HCT116 (cell line): ENCODE results near the gene FATE1. TPM values are rescaled to one million over a fixed set of nuclear protein-coding genes. Genes with fewer than 3 reads are reported as not detected.

ENCODE experiments used
- ATAC-seq: fragments of 200-7000 bp; cut with Tn5 transposase; 2 replicates; pipeline ENCODE4 v1.9.1; 2020; ENCODE audit warnings: mild to moderate bottlenecking, moderate library complexity
- BruUV-seq: library from RNA; stranded (reverse); fragments of 400-500 nt; replicated peaks from 2 replicates; lab custom pipeline; 2021; lab: Mats Ljungman, UMichigan
- CTCF ChIA-PET: fragments of 300-600 bp; sonication (Branson Sonifier 250); formaldehyde crosslinking; loops from one replicate; lab custom pipeline; 2021; ENCODE audit warnings: antibody characterized with exemption; lab: Charles Lee
- POLR2A ChIA-PET: fragments of 300-600, 350-600 bp; sonication (Branson Sonifier 250); formaldehyde crosslinking; loops from one replicate; lab custom pipeline; 2021; ENCODE audit warnings: antibody characterized with exemption; lab: Charles Lee
- RAD21 ChIA-PET, 2 experiments: fragments of 300-600 bp; sonication (Branson Sonifier 250); formaldehyde crosslinking; loops; one replicate each; lab custom pipeline; 2023; ENCODE audit warnings: low total read pairs in 2 of 2; ENCODE audit not compliant: uncharacterized antibody in 2 of 2, unreplicated experiment in 2 of 2, low non-redundant PET in 1 of 2; lab: Charles Lee
- DNase-seq: peaks from one replicate; pipeline ENCODE4 v3.0.0-alpha.2; 2010; ENCODE audit warnings: low read depth, low spot score
- H2AFZ ChIP-seq: fragments of 200-600 bp; shearing (Covaris generic), sonication (generic); 2 replicates; pipeline ENCODE4 v1.6.1; 2017; ENCODE audit warnings: low read depth, mixed run types, mixed read lengths, antibody characterized with exemption, low read length; ENCODE audit not compliant: poor library complexity, severe bottlenecking
- H3K27ac ChIP-seq: 2 replicates; pipeline ENCODE4 v1.5.1; 2012; ENCODE audit warnings: low read depth, low read length
- H3K27me3 ChIP-seq: fragments of 200-600 bp; sonication (generic); 2 replicates; pipeline ENCODE4 v1.6.1; 2016; ENCODE audit warnings: mixed run types, low read length, mixed read lengths; ENCODE audit not compliant: insufficient read depth
- H3K36me3 ChIP-seq, 2 experiments: fragments of 200-500 bp in 1 of 2; fragments of 200-600 bp in 1 of 2; sonication (Bioruptor generic) in 1 of 2; sonication (generic) in 1 of 2; 2 replicates each; pipeline versions ENCODE4 v1.5.1 to v1.6.1; 2014 to 2016; ENCODE audit warnings: low read length in 2 of 2, inconsistent platforms in 1 of 2, mixed read lengths in 1 of 2, mixed run types in 1 of 2; ENCODE audit not compliant: insufficient read depth in 2 of 2, control insufficient read depth in 1 of 2
- H3K4me1 ChIP-seq, 2 experiments: fragments of 200-600 bp in 1 of 2; sonication (generic) in 1 of 2; 2 replicates each; pipeline versions ENCODE4 v1.5.1 to v1.6.1; 2012 to 2017; ENCODE audit warnings: low read length in 2 of 2, inconsistent platforms in 1 of 2, mild to moderate bottlenecking in 1 of 2, mixed read lengths in 1 of 2, mixed run types in 1 of 2, moderate library complexity in 1 of 2; ENCODE audit not compliant: insufficient read depth in 2 of 2, control insufficient read depth in 1 of 2
- H3K4me2 ChIP-seq: fragments of 200-600 bp; sonication (generic); 2 replicates; pipeline ENCODE4 v1.6.1; 2017; ENCODE audit warnings: mixed run types, low read length, mixed read lengths
- H3K4me3 ChIP-seq, 2 experiments: fragments of 200-600 bp in 1 of 2; sonication (generic) in 1 of 2; replicated peaks in 1 of 2; 2 replicates each; pipeline ENCODE4 v1.5.1; 2011 to 2016; ENCODE audit warnings: low read length in 2 of 2, control low read depth in 1 of 2, low read depth in 1 of 2, mild to moderate bottlenecking in 1 of 2, mixed read lengths in 1 of 2, mixed run types in 1 of 2
- H3K79me2 ChIP-seq: fragments of 200-600 bp; sonication (generic); 2 replicates; pipeline ENCODE4 v1.6.1; 2017; ENCODE audit warnings: mild to moderate bottlenecking, mixed run types, low read length, moderate library complexity, mixed read lengths; ENCODE audit not compliant: insufficient read depth
- H3K9ac ChIP-seq: fragments of 200-600 bp; sonication (generic); 2 replicates; pipeline ENCODE4 v1.6.1; 2016; ENCODE audit warnings: low read length, mixed read lengths
- H3K9me2 ChIP-seq: fragments of 200-600 bp; sonication (generic), shearing (Covaris generic); 2 replicates; pipeline ENCODE4 v1.6.1; 2017; ENCODE audit warnings: mixed run types, mild to moderate bottlenecking, moderate library complexity; ENCODE audit not compliant: insufficient read depth
- H3K9me3 ChIP-seq, 2 experiments: fragments of 200-500 bp in 1 of 2; fragments of 200-600 bp in 1 of 2; sonication (Bioruptor generic) in 1 of 2; sonication (generic) in 1 of 2; 2 replicates each; pipeline ENCODE4 v1.6.1; 2014 to 2017; ENCODE audit warnings: low read length in 2 of 2, mixed read lengths in 2 of 2, inconsistent platforms in 1 of 2, low read depth in 1 of 2, mild to moderate bottlenecking in 1 of 2, mixed run types in 1 of 2, moderate library complexity in 1 of 2; ENCODE audit not compliant: control insufficient read depth in 1 of 2, insufficient read depth in 1 of 2
- H4K20me1 ChIP-seq: fragments of 200-600 bp; sonication (generic), shearing (Covaris generic); 2 replicates; pipeline ENCODE4 v1.6.1; 2017; ENCODE audit warnings: mixed run types, mild to moderate bottlenecking, moderate library complexity; ENCODE audit not compliant: insufficient read depth
- ATF3 ChIP-seq: IDR thresholded peaks from 2 replicates; pipeline ENCODE4 v1.6.1; 2012
- CBX3 ChIP-seq: IDR thresholded peaks from 2 replicates; pipeline ENCODE4 v1.6.1; 2012; ENCODE audit warnings: low read depth
- EZH2 ChIP-seq: fragments of 200-600 bp; sonication (generic); IDR thresholded peaks from 2 replicates; pipeline ENCODE4 v1.6.1; 2017; ENCODE audit warnings: antibody characterized with exemption, mixed run types
- EZH2phosphoT487 ChIP-seq: fragments of 200-600 bp; IDR thresholded peaks from 2 replicates; pipeline ENCODE4 v1.6.1; 2018; ENCODE audit warnings: antibody characterized with exemption, borderline replicate concordance
- FOSL1 ChIP-seq: IDR thresholded peaks from 2 replicates; pipeline ENCODE4 v1.6.1; 2012; ENCODE audit warnings: low read depth
- JUND ChIP-seq: IDR thresholded peaks from 2 replicates; pipeline ENCODE4 v1.6.1; 2012
- POLR2A ChIP-seq: IDR thresholded peaks from 2 replicates; pipeline ENCODE4 v1.7.0; 2011; ENCODE audit warnings: borderline replicate concordance; ENCODE audit not compliant: insufficient read depth, insufficient read length; ENCODE audit errors: extremely low read depth
- POLR2AphosphoS5 ChIP-seq: IDR thresholded peaks from 2 replicates; pipeline ENCODE4 v1.6.1; 2011; ENCODE audit warnings: mild to moderate bottlenecking, low read depth, low read length, moderate library complexity
- RAD21 ChIP-seq: IDR thresholded peaks from 2 replicates; pipeline ENCODE4 v1.6.1; 2012; ENCODE audit warnings: low read depth, mild to moderate bottlenecking
- SIN3A ChIP-seq: IDR thresholded peaks from 2 replicates; pipeline ENCODE4 v1.6.1; 2012; ENCODE audit warnings: low read depth
- SP1 ChIP-seq: IDR thresholded peaks from 2 replicates; pipeline ENCODE4 v1.6.1; 2012; ENCODE audit warnings: low read depth
- SRF ChIP-seq: IDR thresholded peaks from 2 replicates; pipeline ENCODE4 v1.6.1; 2012; ENCODE audit warnings: low read depth
- TCF7L2 ChIP-seq: IDR thresholded peaks from 2 replicates; pipeline ENCODE4 v1.7.0; 2011; ENCODE audit warnings: borderline replicate concordance, inconsistent platforms; ENCODE audit not compliant: insufficient read depth, insufficient read length; ENCODE audit errors: extremely low read depth
- YY1 ChIP-seq: IDR thresholded peaks from 2 replicates; pipeline ENCODE4 v1.6.1; 2011; ENCODE audit warnings: low read length, low read depth, moderate library complexity, mild to moderate bottlenecking; ENCODE audit not compliant: insufficient replicate concordance; ENCODE audit errors: extremely low read depth
- ZFX ChIP-seq: fragments of 450-650 bp; IDR thresholded peaks from 2 replicates; pipeline ENCODE4 v1.6.1; 2017
- intact Hi-C: fragments of 100-400 bp; cut with micrococcal nuclease; formaldehyde crosslinking; loops from 2 replicates; pipeline ENCODE4 v1.10.0; 2022
- total RNA-seq: library from RNA; stranded (reverse); gene quantifications from one replicate; pipeline ENCODE4 v1.2.1, GENCODE V29; 2021; ENCODE audit not compliant: unreplicated experiment
- TF ChIP-seq, protein P1 (sequence below), 3 experiments: fragments of 200-600 bp in 1 of 3; sonication (generic) in 1 of 3; IDR thresholded peaks in 2 of 3; conservative IDR thresholded peaks in 1 of 3; 2 replicates each; pipeline ENCODE4 v1.5.1; 2012 to 2017; ENCODE audit warnings: low read depth in 2 of 3, low read length in 2 of 3, antibody characterized with exemption in 1 of 3, borderline replicate concordance in 1 of 3, control low read depth in 1 of 3, mild to moderate bottlenecking in 1 of 3, mixed read lengths in 1 of 3, mixed run types in 1 of 3, moderate library complexity in 1 of 3; ENCODE audit not compliant: insufficient read depth in 1 of 3
- TF ChIP-seq, protein P2 (sequence below): IDR thresholded peaks from 2 replicates; pipeline ENCODE4 v1.6.1; 2012

FATE1 gene
- total RNA-seq, 1 experiment from 2014 or later = not detected

DNA sequence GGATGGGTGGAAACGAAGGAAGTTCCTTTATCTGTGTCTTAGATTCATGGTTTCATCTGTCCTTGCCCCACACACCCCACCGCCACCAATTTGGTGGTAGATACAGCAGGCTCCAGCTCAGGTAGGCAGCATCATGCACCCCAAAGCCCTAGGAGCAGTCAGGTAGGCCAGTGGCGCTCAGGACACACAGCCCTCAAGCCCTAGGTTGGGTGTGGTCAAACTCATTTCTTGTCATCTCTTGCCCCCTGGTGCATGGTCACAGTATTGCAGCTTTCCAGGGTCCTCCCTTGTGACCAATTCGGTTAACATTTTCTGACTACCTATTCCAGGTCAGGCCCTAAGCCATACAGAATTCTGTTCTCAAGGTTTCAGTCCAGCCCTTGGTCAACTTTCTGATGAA lies 35.0 kb upstream of the FATE1 start:
- H3K79me2 ChIP-seq = no peaks in the 10 kb centered on the region
- peak; percentile 32 for DNase-seq
- no peak overlapping the region for H3K4me2 ChIP-seq
- H3K9me3 ChIP-seq = no peaks in the 10 kb centered on the region
- peaks cover 5% of the 10 kb centered on the region; the same call in 1 of the 2 replicates for H3K27me3 ChIP-seq
- H3K4me3 ChIP-seq = no peak overlapping the region
- H4K20me1 ChIP-seq = no peaks in the 10 kb centered on the region
- no peak overlapping the region for H2AFZ ChIP-seq
- intact Hi-C loops = loop anchor here (1.0 to 5.0 kb wide), 3 partner anchors 174 to 909 kb away; no protein-coding TSS in a partner anchor
- H3K36me3 ChIP-seq = no peaks in the 10 kb centered on the region
- no TSS peak for BruUV-seq
- ATAC-seq = peak; percentile 86
- no peaks in the 10 kb centered on the region for H3K9me2 ChIP-seq
- RAD21 ChIA-PET = no interaction called here
- no peak overlapping the region for H3K9ac ChIP-seq
- CTCF ChIA-PET = interaction anchor here (1.0 to 1.3 kb wide), 3 partner anchors 529 to 532 kb away, joined by 3 to 4 read pairs (median 4); no protein-coding TSS in a partner anchor
- TF ChIP-seq POLR2A = no peak
- TF ChIP-seq EZH2 = no peak
- TF ChIP-seq, protein P1, sequence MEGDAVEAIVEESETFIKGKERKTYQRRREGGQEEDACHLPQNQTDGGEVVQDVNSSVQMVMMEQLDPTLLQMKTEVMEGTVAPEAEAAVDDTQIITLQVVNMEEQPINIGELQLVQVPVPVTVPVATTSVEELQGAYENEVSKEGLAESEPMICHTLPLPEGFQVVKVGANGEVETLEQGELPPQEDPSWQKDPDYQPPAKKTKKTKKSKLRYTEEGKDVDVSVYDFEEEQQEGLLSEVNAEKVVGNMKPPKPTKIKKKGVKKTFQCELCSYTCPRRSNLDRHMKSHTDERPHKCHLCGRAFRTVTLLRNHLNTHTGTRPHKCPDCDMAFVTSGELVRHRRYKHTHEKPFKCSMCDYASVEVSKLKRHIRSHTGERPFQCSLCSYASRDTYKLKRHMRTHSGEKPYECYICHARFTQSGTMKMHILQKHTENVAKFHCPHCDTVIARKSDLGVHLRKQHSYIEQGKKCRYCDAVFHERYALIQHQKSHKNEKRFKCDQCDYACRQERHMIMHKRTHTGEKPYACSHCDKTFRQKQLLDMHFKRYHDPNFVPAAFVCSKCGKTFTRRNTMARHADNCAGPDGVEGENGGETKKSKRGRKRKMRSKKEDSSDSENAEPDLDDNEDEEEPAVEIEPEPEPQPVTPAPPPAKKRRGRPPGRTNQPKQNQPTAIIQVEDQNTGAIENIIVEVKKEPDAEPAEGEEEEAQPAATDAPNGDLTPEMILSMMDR (IDR thresholded peaks at IDR 0.05 in 2 of 3, conservative IDR thresholded peaks at IDR 0.05 in 1 of 3; ENCODE audit: borderline replicate concordance in 1 of 3, insufficient read depth in 1 of 3, low read depth in 2 of 3, low read length in 2 of 3) = peak; percentile 48 to 56 (median 54)
- TF ChIP-seq TCF7L2 = no peak
- TF ChIP-seq RAD21 = peak; percentile 77
- TF ChIP-seq, all 23 proteins: peak for 2
- H3K27ac ChIP-seq = no peak overlapping the region
- no peaks in the 10 kb centered on the region for H3K4me1 ChIP-seq
- POLR2A ChIA-PET = no interaction called here

DNA sequence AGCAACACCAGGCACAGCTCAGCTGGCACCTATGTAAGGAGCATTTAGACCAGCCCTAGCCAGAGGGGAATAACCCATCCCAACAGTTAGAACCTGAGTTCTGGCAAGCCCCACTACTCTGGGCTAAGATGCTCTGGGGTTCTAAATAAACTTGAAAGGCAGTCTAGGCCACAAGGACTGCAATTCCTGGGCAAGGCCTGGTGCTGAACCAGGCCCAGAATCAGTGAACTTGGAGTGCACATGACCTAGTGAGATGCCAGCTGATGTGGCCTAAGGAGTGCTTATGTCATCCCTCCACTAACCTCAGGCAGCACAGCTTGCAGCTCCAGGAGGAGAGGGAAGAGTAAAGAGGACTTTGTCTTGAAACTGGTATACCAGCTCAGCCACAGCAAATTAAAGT lies 28.2 kb upstream of the FATE1 start:
- no peak overlapping the region for H3K4me3 ChIP-seq
- no peak overlapping the region for H3K9ac ChIP-seq
- ATAC-seq (no peak), DNase-seq (no peak)
- no peaks in the 10 kb centered on the region for H3K79me2 ChIP-seq
- POLR2A ChIA-PET = no interaction called here
- H3K9me2 ChIP-seq = no peaks in the 10 kb centered on the region
- H2AFZ ChIP-seq = no peak overlapping the region
- CTCF ChIA-PET = no interaction called here
- RAD21 ChIA-PET = no interaction called here
- H3K4me1 ChIP-seq = no peaks in the 10 kb centered on the region
- intact Hi-C loops = no loop called here
- no TSS peak for BruUV-seq
- H3K36me3 ChIP-seq = no peaks in the 10 kb centered on the region
- no peaks in the 10 kb centered on the region for H3K9me3 ChIP-seq
- no peaks in the 10 kb centered on the region for H4K20me1 ChIP-seq
- no peak overlapping the region for H3K27ac ChIP-seq
- H3K27me3 ChIP-seq = 0 out of 2 replicates have a peak, but pooled peaks cover 5% of the 10 kb centered on the region
- H3K4me2 ChIP-seq = no peak overlapping the region
- TF ChIP-seq EZH2phosphoT487 (no peak), JUND (no peak), SIN3A (no peak), ATF3 (no peak), CBX3 (no peak), ZFX (no peak), YY1 (no peak), SP1 (no peak), FOSL1 (no peak), SRF (no peak), RAD21 (no peak), EZH2 (no peak), POLR2AphosphoS5 (no peak), POLR2A (no peak)
- TF ChIP-seq, protein P1 (IDR thresholded peaks at IDR 0.05 in 2 of 3, conservative IDR thresholded peaks at IDR 0.05 in 1 of 3; ENCODE audit: borderline replicate concordance in 1 of 3, insufficient read depth in 1 of 3, low read depth in 2 of 3, low read length in 2 of 3) = no peak
- TF ChIP-seq, protein P2, sequence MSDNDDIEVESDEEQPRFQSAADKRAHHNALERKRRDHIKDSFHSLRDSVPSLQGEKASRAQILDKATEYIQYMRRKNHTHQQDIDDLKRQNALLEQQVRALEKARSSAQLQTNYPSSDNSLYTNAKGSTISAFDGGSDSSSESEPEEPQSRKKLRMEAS = no peak
